Measurements from ENCODE around the gene ENTPD8. TPM values are rescaled to one million over a fixed set of nuclear protein-coding genes. Genes with fewer than 3 reads are reported as not detected.
A peak's percentile ranks its signal among the peaks of the same experiment; 100 is the strongest.

Gene ENTPD8
- total and polyA plus RNA-seq, 2 experiments from 2014 or later = 0.15 to 0.51 TPM

DNA sequence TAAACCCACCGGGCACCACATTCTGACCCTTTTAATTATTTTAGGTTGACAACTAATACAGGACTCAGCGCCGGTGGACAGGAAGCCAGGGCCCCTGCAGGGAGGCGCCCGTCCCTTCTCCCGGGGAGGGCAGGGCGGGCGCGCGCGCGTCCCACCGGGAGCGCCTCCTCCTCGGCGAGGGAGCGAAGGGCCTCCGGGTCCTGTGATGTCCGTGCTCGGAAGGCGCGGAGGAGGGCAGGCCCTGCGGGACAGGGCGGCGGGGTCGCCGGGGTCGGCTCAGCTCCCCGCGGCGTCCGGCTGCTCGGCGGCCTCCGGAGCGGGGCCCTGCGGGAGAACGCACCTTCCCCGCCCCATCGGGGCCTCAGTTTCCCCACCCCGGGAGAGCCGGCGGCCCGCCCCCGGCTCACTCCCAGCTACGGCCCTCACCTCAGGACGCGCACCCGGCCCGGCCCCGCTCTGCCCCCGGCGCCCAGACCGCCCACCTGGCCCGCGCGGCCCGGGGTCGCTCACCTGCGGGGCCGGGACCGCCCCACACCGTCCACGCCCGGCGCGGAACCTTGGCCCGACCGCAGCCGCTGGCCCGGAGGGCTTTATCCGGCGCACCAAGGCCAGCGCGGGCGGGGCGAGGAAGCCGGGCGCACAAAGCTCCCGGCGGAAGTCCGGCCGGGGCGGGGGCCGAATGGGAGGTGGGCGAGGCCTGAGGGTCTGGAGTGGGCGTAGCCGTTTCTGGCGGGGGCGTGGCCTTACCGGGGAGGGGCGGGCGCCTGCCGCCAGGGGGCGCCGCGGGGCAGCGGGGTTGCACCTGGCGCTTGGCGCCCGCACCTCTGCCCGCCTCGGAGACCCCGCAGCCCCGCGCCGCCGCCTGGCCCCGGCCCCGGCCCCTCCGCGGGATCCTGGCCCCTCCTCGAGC, 18.3 kb downstream of the ENTPD8 start, which contains the start of the genes EXD3 and NOXA1:
TSS of gene EXD3 (minus strand) at position 559 of the 910 bp plus-strand sequence. CDS start 27,805 bp downstream, outside the sequence.
TSS of gene NOXA1 (plus strand) at position 790 of the 910 bp plus-strand sequence. CDS start 137 bp downstream, outside the sequence.
- Histone ChIP-seq H3K27ac (no peak within 1 kb of the TSS), H3K36me3 (no peaks in the 10 kb centered on the region), H3K9me3 (ENCODE audit: low read depth) (no peaks in the 10 kb centered on the region), H3K27me3 (no peaks in the 10 kb centered on the region), H3K4me3 (peak within 1 kb of the TSS; percentile 69), H3K4me1 (ENCODE audit: low read depth) (peaks cover 13% of the 10 kb centered on the region)
- peak; percentile 95 to 97 for DNase-seq (ENCODE audit: low read depth in 1 of 2, low spot score in 1 of 2)
- TF ChIP-seq, protein P1, sequence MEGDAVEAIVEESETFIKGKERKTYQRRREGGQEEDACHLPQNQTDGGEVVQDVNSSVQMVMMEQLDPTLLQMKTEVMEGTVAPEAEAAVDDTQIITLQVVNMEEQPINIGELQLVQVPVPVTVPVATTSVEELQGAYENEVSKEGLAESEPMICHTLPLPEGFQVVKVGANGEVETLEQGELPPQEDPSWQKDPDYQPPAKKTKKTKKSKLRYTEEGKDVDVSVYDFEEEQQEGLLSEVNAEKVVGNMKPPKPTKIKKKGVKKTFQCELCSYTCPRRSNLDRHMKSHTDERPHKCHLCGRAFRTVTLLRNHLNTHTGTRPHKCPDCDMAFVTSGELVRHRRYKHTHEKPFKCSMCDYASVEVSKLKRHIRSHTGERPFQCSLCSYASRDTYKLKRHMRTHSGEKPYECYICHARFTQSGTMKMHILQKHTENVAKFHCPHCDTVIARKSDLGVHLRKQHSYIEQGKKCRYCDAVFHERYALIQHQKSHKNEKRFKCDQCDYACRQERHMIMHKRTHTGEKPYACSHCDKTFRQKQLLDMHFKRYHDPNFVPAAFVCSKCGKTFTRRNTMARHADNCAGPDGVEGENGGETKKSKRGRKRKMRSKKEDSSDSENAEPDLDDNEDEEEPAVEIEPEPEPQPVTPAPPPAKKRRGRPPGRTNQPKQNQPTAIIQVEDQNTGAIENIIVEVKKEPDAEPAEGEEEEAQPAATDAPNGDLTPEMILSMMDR (IDR thresholded peaks at IDR 0.05; ENCODE audit: low read depth, low read length) = peak; percentile 55

DNA sequence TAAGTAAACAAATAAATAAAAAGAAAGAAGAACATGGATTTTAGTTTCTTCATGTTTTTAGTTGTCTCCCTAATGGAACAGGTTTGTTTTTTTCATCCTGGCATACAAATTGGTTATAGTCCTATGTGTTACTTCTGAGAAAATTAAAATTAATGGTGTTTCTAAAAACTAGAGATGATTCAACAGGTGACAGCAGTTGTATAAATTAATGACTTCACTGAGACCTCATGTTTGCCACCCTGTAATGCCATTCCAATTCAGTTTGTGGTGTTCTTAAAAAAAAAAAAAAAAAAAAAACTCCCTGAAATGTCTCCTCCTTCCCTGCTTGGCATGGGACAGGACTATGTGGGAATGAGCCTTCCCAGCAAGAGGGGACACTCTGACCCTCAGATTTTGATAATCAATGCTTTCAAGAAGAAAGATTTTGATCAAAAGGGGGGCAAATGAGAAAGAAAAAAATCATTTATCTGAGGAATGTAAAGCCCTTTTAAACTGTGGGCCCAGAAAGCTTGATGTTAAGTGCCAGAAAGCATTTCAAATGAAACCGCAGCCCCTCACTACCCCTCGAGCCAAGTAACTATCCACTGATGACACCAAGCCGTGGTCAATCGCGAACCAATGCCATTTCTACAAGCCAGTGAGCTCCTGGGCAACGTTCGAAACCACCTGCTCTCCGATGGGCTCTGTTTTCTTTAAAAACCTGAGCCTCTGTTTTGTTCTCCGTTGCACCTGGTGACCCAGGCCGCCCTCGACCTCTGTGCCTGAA, 19.1 kb downstream of the ENTPD8 start:
- Histone ChIP-seq H3K4me1 (ENCODE audit: low read depth) (peaks cover 13% of the 10 kb centered on the region), H3K27me3 (no peaks in the 10 kb centered on the region), H3K27ac (no peak overlapping the region), H3K36me3 (no peaks in the 10 kb centered on the region), H3K4me3 (peak overlapping the region; percentile 69), H3K9me3 (ENCODE audit: low read depth) (no peaks in the 10 kb centered on the region)
- no peak for DNase-seq (ENCODE audit: low read depth in 1 of 2, low spot score in 1 of 2)
- TF ChIP-seq, protein P1 (IDR thresholded peaks at IDR 0.05; ENCODE audit: low read depth, low read length) = no peak

DNA sequence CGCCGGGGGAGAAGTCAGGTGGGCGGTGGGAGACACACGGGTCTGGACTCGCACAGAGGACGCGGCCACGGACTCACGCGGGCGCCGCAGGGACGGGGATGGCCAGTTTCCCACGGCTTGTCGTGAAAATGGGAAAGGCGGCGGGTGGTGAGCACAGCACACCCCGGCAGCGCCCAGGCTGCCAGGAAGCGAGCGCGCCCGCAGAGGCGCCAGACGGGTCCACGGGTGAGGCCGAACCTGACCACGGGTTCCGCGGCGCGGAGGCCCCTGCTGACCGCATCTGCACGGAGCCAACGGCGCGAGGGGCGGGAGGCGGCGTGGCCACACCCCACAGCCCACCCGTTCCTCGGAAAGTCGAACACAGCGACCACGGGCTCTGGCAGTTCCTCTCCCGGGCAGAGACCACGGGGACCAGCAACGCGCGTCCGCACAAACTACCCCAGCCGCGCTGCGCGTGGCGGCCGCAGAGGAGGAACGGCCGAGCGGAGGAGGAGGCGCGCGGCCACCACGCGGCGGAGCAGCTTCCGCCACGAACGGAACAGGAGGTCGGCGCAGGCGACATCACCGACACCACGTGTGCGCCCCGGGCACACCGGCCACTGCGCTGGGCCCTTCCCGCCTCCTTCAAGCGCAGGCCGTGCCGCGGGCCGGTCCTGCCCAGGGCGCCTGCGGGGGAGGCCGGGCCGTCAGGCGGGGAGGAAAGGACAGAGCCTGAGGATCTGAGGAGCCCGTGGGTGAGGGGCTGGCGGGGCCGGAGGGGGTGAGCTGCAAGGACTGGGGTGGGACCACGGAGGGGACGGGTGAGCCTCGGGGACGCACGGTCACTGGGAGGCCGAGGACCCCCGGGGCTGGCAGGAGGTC, 23.8 kb downstream of the ENTPD8 start:
- Histone ChIP-seq H3K9me3 (ENCODE audit: low read depth) (no peaks in the 10 kb centered on the region), H3K27ac (no peak overlapping the region), H3K4me1 (ENCODE audit: low read depth) (no peaks in the 10 kb centered on the region), H3K36me3 (no peaks in the 10 kb centered on the region), H3K27me3 (no peaks in the 10 kb centered on the region), H3K4me3 (no peak overlapping the region)
- no peak for DNase-seq (ENCODE audit: low read depth in 1 of 2, low spot score in 1 of 2)
- TF ChIP-seq, protein P1 (IDR thresholded peaks at IDR 0.05; ENCODE audit: low read depth, low read length) = no peak

DNA sequence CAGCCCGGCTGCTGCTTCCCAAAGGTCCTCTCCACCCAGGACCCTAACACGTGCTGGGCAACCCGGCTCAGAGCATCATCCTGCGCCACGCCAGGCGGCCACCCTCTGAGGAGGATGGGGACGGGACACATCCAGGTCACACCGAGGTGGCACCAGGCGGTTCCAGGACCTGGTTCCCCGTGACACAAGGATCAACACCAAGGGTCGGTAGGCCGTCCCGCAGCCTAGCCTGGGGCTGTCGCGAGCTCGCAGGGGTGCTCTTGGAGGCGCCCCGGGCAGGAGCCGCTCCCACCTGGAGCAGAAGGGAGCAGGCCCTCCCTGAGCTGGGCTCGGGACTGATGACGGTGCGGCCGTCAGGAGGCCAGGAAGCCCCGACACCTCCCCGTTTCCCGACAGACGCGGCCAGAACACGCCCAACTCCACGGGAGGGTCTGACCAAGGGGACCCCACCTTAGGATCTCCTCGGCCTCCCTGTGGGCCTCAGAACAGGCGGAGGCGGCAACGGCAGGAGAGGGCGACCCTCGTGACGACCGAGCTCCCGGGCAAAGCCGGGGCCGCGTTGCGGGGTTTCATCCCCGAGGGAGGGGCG, 24.5 kb downstream of the ENTPD8 start:
- TF ChIP-seq, protein P1 (IDR thresholded peaks at IDR 0.05; ENCODE audit: low read depth, low read length) = no peak
- no peak overlapping the region for H3K4me3 ChIP-seq

More for the DNA sequence above, 24.5 kb downstream of the ENTPD8 start:
- H3K27me3 ChIP-seq = no peaks in the 10 kb centered on the region
- peaks cover 4% of the 10 kb centered on the region for H3K4me1 ChIP-seq (ENCODE audit: low read depth)
- H3K36me3 ChIP-seq = no peaks in the 10 kb centered on the region
- H3K27ac ChIP-seq = no peak overlapping the region
- H3K9me3 ChIP-seq (ENCODE audit: low read depth) = no peaks in the 10 kb centered on the region
- DNase-seq (ENCODE audit: low read depth in 1 of 2, low spot score in 1 of 2) = no peak

All from cardiac muscle cell (in vitro differentiated cells and primary cell).